Ishikawa (cell line): ENCODE data around the gene ETV6.

Experiments used
- CEBPB ChIP-seq: IDR thresholded peaks from 2 replicates; pipeline ENCODE4 v1.6.1; 2012
- CREB1 ChIP-seq: IDR thresholded peaks from 2 replicates; pipeline ENCODE4 v1.6.1; 2012; ENCODE audit warnings: low read depth
- EGR1 ChIP-seq: IDR thresholded peaks from 2 replicates; pipeline ENCODE4 v1.6.1; 2012
- EP300 ChIP-seq: IDR thresholded peaks from 2 replicates; pipeline ENCODE4 v1.6.1; 2012; ENCODE audit warnings: borderline replicate concordance
- FOXM1 ChIP-seq: IDR thresholded peaks from 2 replicates; pipeline ENCODE4 v1.6.1; 2012; ENCODE audit warnings: low read depth, borderline replicate concordance
- MAX ChIP-seq: IDR thresholded peaks from 2 replicates; pipeline ENCODE4 v1.6.1; 2012
- NFIC ChIP-seq: IDR thresholded peaks from 2 replicates; pipeline ENCODE4 v1.6.1; 2012
- RAD21 ChIP-seq: IDR thresholded peaks from 2 replicates; pipeline ENCODE4 v1.6.1; 2012; ENCODE audit warnings: low read depth
- REST ChIP-seq: IDR thresholded peaks from 2 replicates; pipeline ENCODE4 v1.6.1; 2012; ENCODE audit warnings: low read depth, mild to moderate bottlenecking
- TAF1 ChIP-seq: IDR thresholded peaks from 2 replicates; pipeline ENCODE4 v1.6.1; 2012; ENCODE audit warnings: low read depth, mild to moderate bottlenecking
- TCF12 ChIP-seq: IDR thresholded peaks from 2 replicates; pipeline ENCODE4 v1.6.1; 2012; ENCODE audit warnings: low read depth
- TEAD4 ChIP-seq: IDR thresholded peaks from 2 replicates; pipeline ENCODE4 v1.6.1; 2012
- USF1 ChIP-seq: IDR thresholded peaks from 2 replicates; pipeline ENCODE4 v1.6.1; 2012
- YY1 ChIP-seq: IDR thresholded peaks from 2 replicates; pipeline ENCODE4 v1.6.1; 2012; ENCODE audit warnings: low read depth
- ZBTB7A ChIP-seq: IDR thresholded peaks from 2 replicates; pipeline ENCODE4 v1.6.1; 2012; ENCODE audit warnings: low read depth

Gene ETV6

GRCh38 chr12:11719678-11720099, 70.2 kb downstream of the ETV6 start:
- TF ChIP-seq TEAD4 (no peak), USF1 (no peak)

GRCh38 chr12:11722071-11722470, 72.6 kb downstream of the ETV6 start:
- TF ChIP-seq CEBPB = no peak

GRCh38 chr12:11722578-11723138, 73.2 kb downstream of the ETV6 start:
- TF ChIP-seq RAD21 (no peak), ZBTB7A (no peak), REST (no peak), TCF12 (no peak), CREB1 (no peak)

GRCh38 chr12:11723993-11724392, 74.5 kb downstream of the ETV6 start:
- TF ChIP-seq ZBTB7A = no peak
- no peak for TF ChIP-seq NFIC
- no peak for TF ChIP-seq EGR1
- no peak for TF ChIP-seq YY1
- no peak for TF ChIP-seq RAD21
- TF ChIP-seq REST = no peak
- no peak for TF ChIP-seq USF1
- TF ChIP-seq TAF1 = no peak
- TF ChIP-seq TCF12 = no peak
- no peak for TF ChIP-seq CEBPB
- no peak for TF ChIP-seq FOXM1
- TF ChIP-seq EP300 = no peak
- no peak for TF ChIP-seq TEAD4
- TF ChIP-seq CREB1 = no peak
- TF ChIP-seq MAX = no peak

GRCh38 chr12:11724888-11725311, 75.4 kb downstream of the ETV6 start:
- no peak for TF ChIP-seq REST
- TF ChIP-seq USF1 = no peak
- TF ChIP-seq RAD21 = no peak
- no peak for TF ChIP-seq TAF1
